ENCODE measurements around the gene FTO. TPM values are rescaled to one million over a fixed set of nuclear protein-coding genes. Genes with fewer than 3 reads are reported as not detected.

Gene FTO
- total RNA-seq, 1 donor from 2014 or later = 70.5 TPM

GRCh38 chr16:53922067-53922806 lies 218.3 kb downstream of the FTO start:
- H3K36me3 ChIP-seq = no peaks in the 10 kb centered on the region
- no peaks in the 10 kb centered on the region for H3K9me3 ChIP-seq
- no peak for DNase-seq (ENCODE audit: extremely low spot score in 2 of 2)
- no peak overlapping the region for H3K27ac ChIP-seq
- intact Hi-C loops (cut with DNase I) = no loop called here
- TF ChIP-seq POLR2AphosphoS5 (IDR thresholded peaks at IDR 0.05; ENCODE audit: insufficient read depth in 1 of 2, low read depth in 1 of 2) = no peak
- no peak for TF ChIP-seq POLR2A (IDR thresholded peaks at IDR 0.05)
- TF ChIP-seq CTCF (IDR thresholded peaks at IDR 0.05) = no peak
- no peaks in the 10 kb centered on the region for H3K4me1 ChIP-seq
- no peaks in the 10 kb centered on the region for H3K27me3 ChIP-seq
- H3K4me3 ChIP-seq = no peak overlapping the region

DNA sequence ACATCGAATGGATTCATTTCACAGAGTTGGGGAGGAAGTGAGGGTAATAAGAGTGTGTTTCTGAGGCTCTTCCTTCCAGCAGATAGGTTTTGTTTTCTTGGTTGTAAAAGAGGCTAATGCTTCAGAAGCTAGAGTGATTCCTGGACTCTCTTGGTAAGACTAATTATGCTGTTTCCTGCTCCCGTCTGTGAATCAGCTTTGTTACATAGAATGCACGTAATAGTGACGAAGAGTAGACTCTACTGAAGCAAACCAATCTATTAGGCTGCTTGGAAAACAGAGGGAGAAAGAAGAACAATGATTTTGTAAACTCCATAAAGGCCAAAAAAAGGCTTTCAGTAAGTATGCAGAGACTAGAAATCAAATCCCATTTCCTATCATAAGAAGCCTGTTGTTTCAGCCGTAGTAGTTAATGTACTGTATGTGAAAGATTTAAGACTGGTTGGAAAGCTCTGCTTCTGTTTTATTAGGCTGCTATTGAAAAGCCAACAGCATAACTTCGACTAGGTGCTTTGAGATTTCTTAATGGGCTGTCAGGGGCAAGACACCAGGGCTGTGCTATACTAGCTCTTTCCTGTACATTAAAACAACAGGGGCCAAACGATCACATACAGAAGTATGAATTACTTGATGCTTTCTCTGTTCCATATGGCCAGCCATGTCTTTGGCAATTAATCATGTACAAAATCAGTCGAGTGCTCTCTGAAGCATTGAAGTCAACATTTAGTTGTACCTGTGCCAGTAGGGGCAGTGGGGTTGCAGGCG lies 219.0 kb downstream of the FTO start:
- H3K4me3 ChIP-seq = no peak overlapping the region
- no peak for TF ChIP-seq POLR2A (IDR thresholded peaks at IDR 0.05)
- TF ChIP-seq POLR2AphosphoS5 (IDR thresholded peaks at IDR 0.05; ENCODE audit: insufficient read depth in 1 of 2, low read depth in 1 of 2) = no peak
- no peak for TF ChIP-seq CTCF (IDR thresholded peaks at IDR 0.05)
- DNase-seq (ENCODE audit: extremely low spot score in 2 of 2) = no peak
- H3K27ac ChIP-seq = no peak overlapping the region
- H3K36me3 ChIP-seq = no peaks in the 10 kb centered on the region
- intact Hi-C loops (cut with DNase I) = no loop called here
- H3K27me3 ChIP-seq = no peaks in the 10 kb centered on the region
- peaks cover 1% of the 10 kb centered on the region for H3K4me1 ChIP-seq
- H3K9me3 ChIP-seq = no peaks in the 10 kb centered on the region

DNA sequence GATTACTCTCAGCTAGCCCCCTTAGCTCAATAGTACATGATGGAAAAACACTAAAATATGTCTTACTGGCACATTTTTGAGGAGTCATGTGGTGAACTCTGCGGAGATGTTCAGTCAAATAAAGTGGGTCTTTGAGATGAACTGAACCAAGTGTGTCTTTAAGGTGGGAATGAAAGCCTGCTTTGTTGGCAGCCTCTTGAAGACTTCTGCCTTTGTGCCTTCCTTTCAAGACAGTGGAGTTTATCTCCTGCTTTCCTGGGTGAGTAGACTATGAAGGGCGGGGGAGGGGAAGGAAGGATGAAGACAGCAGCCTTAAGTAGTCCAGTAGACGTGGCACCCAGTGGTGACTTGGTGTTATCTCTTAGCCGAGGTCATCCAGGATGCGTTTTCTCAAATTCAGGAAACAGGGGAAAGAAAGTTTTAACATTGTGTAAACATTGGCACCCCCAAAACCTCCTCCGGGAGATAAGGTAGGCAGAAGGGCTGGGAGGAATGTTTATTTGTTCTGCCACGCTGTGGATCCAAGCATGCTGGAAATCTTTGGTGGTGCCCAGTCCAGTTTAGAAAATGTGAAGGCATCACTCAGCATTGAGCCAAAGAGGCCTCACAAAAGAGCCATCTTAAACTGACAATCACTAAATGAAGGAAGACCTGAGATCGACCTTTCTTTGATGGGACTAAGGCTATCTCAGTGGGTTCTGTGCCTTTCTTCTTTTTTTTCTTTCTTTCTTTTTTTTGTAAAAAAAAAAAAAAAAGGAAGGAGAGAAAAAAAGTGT lies 220.6 kb downstream of the FTO start:
- no peaks in the 10 kb centered on the region for H3K9me3 ChIP-seq
- DNase-seq (ENCODE audit: extremely low spot score in 2 of 2) = no peak
- no peaks in the 10 kb centered on the region for H3K36me3 ChIP-seq
- no peak overlapping the region for H3K27ac ChIP-seq
- H3K4me3 ChIP-seq = no peak overlapping the region
- intact Hi-C loops (cut with DNase I) = no loop called here
- H3K27me3 ChIP-seq = no peaks in the 10 kb centered on the region
- TF ChIP-seq POLR2A (IDR thresholded peaks at IDR 0.05) (no peak), CTCF (IDR thresholded peaks at IDR 0.05) (no peak), POLR2AphosphoS5 (IDR thresholded peaks at IDR 0.05; ENCODE audit: insufficient read depth in 1 of 2, low read depth in 1 of 2) (no peak)
- H3K4me1 ChIP-seq = peaks cover 5% of the 10 kb centered on the region

GRCh38 chr16:53925107-53925410 lies 221.1 kb downstream of the FTO start:
- H3K9me3 ChIP-seq = no peaks in the 10 kb centered on the region
- no peak overlapping the region for H3K27ac ChIP-seq
- H3K36me3 ChIP-seq = no peaks in the 10 kb centered on the region
- H3K4me3 ChIP-seq = no peak overlapping the region
- intact Hi-C loops (cut with DNase I) = no loop called here
- peaks cover 5% of the 10 kb centered on the region for H3K4me1 ChIP-seq
- TF ChIP-seq CTCF (IDR thresholded peaks at IDR 0.05) (no peak), POLR2AphosphoS5 (IDR thresholded peaks at IDR 0.05; ENCODE audit: insufficient read depth in 1 of 2, low read depth in 1 of 2) (no peak), POLR2A (IDR thresholded peaks at IDR 0.05) (no peak)
- no peaks in the 10 kb centered on the region for H3K27me3 ChIP-seq
- no peak for DNase-seq (ENCODE audit: extremely low spot score in 2 of 2)
